Measurements from ENCODE around the gene PTPA.
A peak's percentile ranks its signal among the peaks of the same experiment; 100 is the strongest.

Gene PTPA

GRCh38 chr9:129102791-129103594, 8.2 kb upstream of the PTPA start (continued):
- TF ChIP-seq ZBTB44 (tag by site-specific recombination; IDR thresholded peaks at IDR 0.05) (no peak), GLIS1 (tag by site-specific recombination; IDR thresholded peaks at IDR 0.05) (peak; percentile 69), ZNF157 (tag by site-specific recombination; IDR thresholded peaks at IDR 0.05) (no peak), ZNF302 (tag by site-specific recombination; IDR thresholded peaks at IDR 0.05; ENCODE audit: low read depth) (no peak), BCL6B (tag by site-specific recombination; IDR thresholded peaks at IDR 0.05) (no peak), PATZ1 (tag by site-specific recombination; IDR thresholded peaks at IDR 0.05) (peak; percentile 51; the same call in 1 of the 2 replicates), KLF8 (tag by site-specific recombination; IDR thresholded peaks at IDR 0.05) (no peak), ZBTB48 (tag by site-specific recombination; IDR thresholded peaks at IDR 0.05) (peak; percentile 81), ZNF600 (tag by site-specific recombination; IDR thresholded peaks at IDR 0.05) (peak; percentile 57; the same call in 1 of the 2 replicates), INSM2 (tag by site-specific recombination; IDR thresholded peaks at IDR 0.05) (no peak), ZNF677 (tag by site-specific recombination; IDR thresholded peaks at IDR 0.05) (no peak), ZNF239 (tag by site-specific recombination; IDR thresholded peaks at IDR 0.05) (no peak), SCRT2 (tag by site-specific recombination; IDR thresholded peaks at IDR 0.05) (no peak)

GRCh38 chr9:129103595-129103965, 7.6 kb upstream of the PTPA start:
- ChIA-PET CTCF (interaction anchor here (1.1 to 1.2 kb wide), 2 partner anchors 28 to 319 kb away, joined by 3 read pairs; no protein-coding TSS in a partner anchor), POLR2A (interaction anchor here (0.5 to 1.2 kb wide), 3 partner anchors 8 to 72 kb away, joined by 3 to 8 read pairs (median 5); partner anchors contain the start of gene PTPA)
- H3K36me3 ChIP-seq (ENCODE audit: control insufficient read depth in 2 of 2, insufficient read depth in 1 of 2, low read length in 2 of 2) = peaks cover 0 to 8% of the 10 kb centered on the region in 2 experiments; a peak in 1 of 3 replicates
- H3K4me1 ChIP-seq (ENCODE audit: control insufficient read depth, insufficient read depth, low read length) = no peaks in the 10 kb centered on the region
- H3K4me3 ChIP-seq (ENCODE audit: low read depth, low read length) = no peak overlapping the region
- H3K27ac ChIP-seq (ENCODE audit: extremely low read depth, low read depth, low read length) = no peak overlapping the region
- H3K9me3 ChIP-seq (ENCODE audit: control insufficient read depth, insufficient read depth, low read depth, low read length) = no peaks in the 10 kb centered on the region
- no peak for TF ChIP-seq ZNF426 (tag by site-specific recombination; IDR thresholded peaks at IDR 0.05)
- TF ChIP-seq PRDM10 (tag by site-specific recombination; IDR thresholded peaks at IDR 0.05) = no peak
- no peak for TF ChIP-seq ZFP69B (tag by site-specific recombination; IDR thresholded peaks at IDR 0.05)
- TF ChIP-seq ZNF501 (tag by site-specific recombination; IDR thresholded peaks at IDR 0.05) = no peak
- no peak for TF ChIP-seq ZNF510 (tag by site-specific recombination; IDR thresholded peaks at IDR 0.05; ENCODE audit: insufficient replicate concordance)
- TF ChIP-seq ZNF404 (tag by site-specific recombination; IDR thresholded peaks at IDR 0.05) = no peak
- TF ChIP-seq ZFP41 (tag by site-specific recombination; IDR thresholded peaks at IDR 0.05; ENCODE audit: borderline replicate concordance) = no peak
- no peak for TF ChIP-seq TSHZ1 (tag by site-specific recombination; IDR thresholded peaks at IDR 0.05; ENCODE audit: borderline replicate concordance)
- TF ChIP-seq ZNF776 (tag by site-specific recombination; IDR thresholded peaks at IDR 0.05; ENCODE audit: borderline replicate concordance) = no peak

Measured in HEK293 (cell line).